T-helper 1 cell treated with Interleukin-12 subunit alpha and Interleukin-12 subunit beta and Interleukin-4 antibody, amounts not matched to agents 30 ng/mL and 1 ng/mL, for 36 hours (primary cell): ENCODE measurements around the gene ITGA8. TPM values are rescaled to one million over a fixed set of nuclear protein-coding genes. Genes with fewer than 3 reads are reported as not detected.
"Not testable (repeated sequence)": the region's sequence is repeated elsewhere in the genome, so short reads cannot be mapped to it uniquely, and the experiment has no call there.

ENCODE experiments used
- intact Hi-C: fragments of 100-400 bp; cut with micrococcal nuclease; formaldehyde crosslinking; loops from one replicate; pipeline ENCODE4 v1.15.1; 2024
- total RNA-seq: library from RNA; stranded (reverse); gene quantifications from 2 replicates; pipeline ENCODE4 v1.2.3, GENCODE V29; 2022

ITGA8 gene
- total RNA-seq, 1 donor from 2014 or later: not detected

GRCh38 chr10:15620836-15621515 lies 98.7 kb downstream of the ITGA8 start:
- intact Hi-C loops: no loop called here

- intact Hi-C loops: no loop called here
These were observed 99.4 kb downstream of the ITGA8 start for GRCh38 chr10:15620337-15620736.

GRCh38 chr10:15609246-15609645 lies 110.5 kb downstream of the ITGA8 start:
- intact Hi-C loops: no loop called here

- intact Hi-C loops: no loop called here
These were observed 113.3 kb downstream of the ITGA8 start for GRCh38 chr10:15606377-15606776.

GRCh38 chr10:15605740-15606369 lies 113.9 kb downstream of the ITGA8 start:
- intact Hi-C loops: no loop called here

GRCh38 chr10:15603446-15604011 lies 116.2 kb downstream of the ITGA8 start:
- intact Hi-C loops: no loop called here

- intact Hi-C loops: no loop called here
These were observed 117.9 kb downstream of the ITGA8 start for GRCh38 chr10:15601819-15602218.

- intact Hi-C loops: no loop called here
These were observed 124.5 kb downstream of the ITGA8 start for GRCh38 chr10:15595260-15595659.

- intact Hi-C loops: no loop called here
These were observed 127.8 kb downstream of the ITGA8 start for GRCh38 chr10:15591937-15592336.

GRCh38 chr10:15591431-15591830 lies 128.3 kb downstream of the ITGA8 start:
- intact Hi-C loops: no loop called here

- intact Hi-C loops: no loop called here
These were observed 130.8 kb downstream of the ITGA8 start for GRCh38 chr10:15588635-15589508.

GRCh38 chr10:15588151-15588550 lies 131.6 kb downstream of the ITGA8 start:
- intact Hi-C loops: no loop called here

GRCh38 chr10:15587271-15587670 lies 132.5 kb downstream of the ITGA8 start:
- intact Hi-C loops: no loop called here

GRCh38 chr10:15585303-15585715 lies 134.4 kb downstream of the ITGA8 start:
- intact Hi-C loops: no loop called here

GRCh38 chr10:15582972-15583371 lies 136.8 kb downstream of the ITGA8 start:
- intact Hi-C loops: not testable (repeated sequence)

GRCh38 chr10:15579605-15580004 lies 140.1 kb downstream of the ITGA8 start:
- intact Hi-C loops: no loop called here

GRCh38 chr10:15572531-15573045 lies 147.1 kb downstream of the ITGA8 start:
- intact Hi-C loops: no loop called here

GRCh38 chr10:15571575-15571974 lies 148.1 kb downstream of the ITGA8 start:
- intact Hi-C loops: no loop called here

GRCh38 chr10:15570738-15571339 lies 148.9 kb downstream of the ITGA8 start:
- intact Hi-C loops: no loop called here

GRCh38 chr10:15567952-15568351 lies 151.8 kb downstream of the ITGA8 start:
- intact Hi-C loops: no loop called here

GRCh38 chr10:15563246-15563645 lies 156.5 kb downstream of the ITGA8 start:
- intact Hi-C loops: no loop called here
